ENCODE measurements around the gene TMEM131. TPM values are rescaled to one million over a fixed set of nuclear protein-coding genes. Genes with fewer than 3 reads are reported as not detected.
A peak's percentile ranks its signal among the peaks of the same experiment; 100 is the strongest.

TMEM131 gene
- total and polyA plus RNA-seq, 10 of the 15 experiments (the other 5 are each of a cell fraction or from before 2014, with no cell fraction given): 6.0 to 48.2 (median 23.2) TPM

GRCh38 chr2:97932975-97933662, 62.6 kb downstream of the TMEM131 start (continued):
- TF ChIP-seq TCF7 (IDR thresholded peaks at IDR 0.05; ENCODE audit: borderline replicate concordance) (no peak), CREM (IDR thresholded peaks at IDR 0.05; ENCODE audit: low read depth) (0 out of 2 replicates have a peak, but pooled peaks have one; percentile 9), MTA3 (IDR thresholded peaks at IDR 0.05; ENCODE audit: borderline replicate concordance, low read length) (no peak), BRCA1 (IDR thresholded peaks at IDR 0.05; ENCODE audit: low read depth, low read length) (no peak), ZBED1 (IDR thresholded peaks at IDR 0.05; ENCODE audit: borderline replicate concordance) (no peak), MLLT1 (IDR thresholded peaks at IDR 0.05) (peak; percentile 66), NFXL1 (IDR thresholded peaks at IDR 0.05; ENCODE audit: borderline replicate concordance) (no peak), TAF1 (IDR thresholded peaks at IDR 0.05; ENCODE audit: borderline replicate concordance, low read depth, low read length) (no peak), CREB1 (IDR thresholded peaks at IDR 0.05; ENCODE audit: low read depth) (no peak), IKZF2 (IDR thresholded peaks at IDR 0.05) (peak in 1 of 2 experiments; percentile 14; a peak in 1 of 4 replicates), CHD4 (IDR thresholded peaks at IDR 0.05) (no peak), HSF1 (IDR thresholded peaks at IDR 0.05; ENCODE audit: low read depth, low read length) (no peak), RELB (IDR thresholded peaks at IDR 0.05; ENCODE audit: low read depth) (0 out of 2 replicates have a peak, but pooled peaks have one; percentile 23), ZBTB4 (CRISPR knock-in tag; IDR thresholded peaks at IDR 0.05) (no peak)

Data from GM12878 (cell line).